HG02588 (cell line): Measurements from ENCODE around the gene SORBS2.
"Not testable (repeated sequence)": the region's sequence is repeated elsewhere in the genome, so short reads cannot be mapped to it uniquely, and the experiment has no call there.

Experiments used
- ATAC-seq: cut with Tn5 transposase; IDR thresholded peaks from one replicate; pipeline ENCODE4 v1.9.1; 2021; ENCODE audit warnings: mild to moderate bottlenecking, moderate library complexity; ENCODE audit not compliant: unreplicated experiment

Gene SORBS2

DNA sequence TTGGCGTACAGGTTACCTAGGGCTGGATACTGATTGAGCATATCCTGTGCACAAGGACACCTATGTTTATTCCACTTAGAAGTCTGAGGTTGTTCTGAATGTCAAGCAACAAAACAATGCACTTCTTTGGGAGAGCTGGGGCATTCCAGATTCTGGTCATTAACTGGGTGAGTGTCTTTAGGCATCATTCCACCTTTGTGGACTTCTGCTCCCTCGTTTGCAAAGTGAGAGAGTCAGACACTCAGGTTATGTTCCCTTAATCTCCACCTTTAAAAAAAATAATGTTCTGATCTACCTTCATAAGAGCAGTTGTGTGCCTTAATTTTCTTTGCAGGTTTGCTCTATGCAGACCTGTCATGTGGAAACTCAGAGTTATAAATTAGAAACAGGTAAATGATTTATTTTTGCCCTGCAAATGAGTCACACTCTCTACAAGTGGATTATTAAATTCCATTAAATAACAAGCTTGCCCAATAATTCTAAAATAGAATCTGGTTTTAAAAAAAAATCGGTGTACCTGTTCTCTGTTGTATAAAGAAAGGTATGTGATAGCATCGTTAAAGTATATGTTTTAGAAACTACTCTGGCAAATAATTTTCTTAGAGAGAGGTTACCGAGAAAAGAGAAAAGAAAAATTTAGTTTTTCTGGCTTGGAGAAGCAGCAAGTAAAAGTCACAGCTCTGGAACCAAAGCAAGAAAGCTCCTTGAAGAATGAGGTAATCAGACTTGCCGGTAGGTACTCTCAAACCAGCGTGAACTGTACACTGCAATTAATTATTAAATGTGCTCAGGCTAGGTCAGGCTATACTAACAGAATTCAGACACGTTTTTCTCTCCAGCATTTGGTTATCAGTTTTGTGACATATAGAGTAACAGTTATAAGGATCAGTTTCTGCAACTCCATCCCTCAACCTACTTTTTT lies 93.2 kb downstream of the SORBS2 start:
- no peak for ATAC-seq

DNA sequence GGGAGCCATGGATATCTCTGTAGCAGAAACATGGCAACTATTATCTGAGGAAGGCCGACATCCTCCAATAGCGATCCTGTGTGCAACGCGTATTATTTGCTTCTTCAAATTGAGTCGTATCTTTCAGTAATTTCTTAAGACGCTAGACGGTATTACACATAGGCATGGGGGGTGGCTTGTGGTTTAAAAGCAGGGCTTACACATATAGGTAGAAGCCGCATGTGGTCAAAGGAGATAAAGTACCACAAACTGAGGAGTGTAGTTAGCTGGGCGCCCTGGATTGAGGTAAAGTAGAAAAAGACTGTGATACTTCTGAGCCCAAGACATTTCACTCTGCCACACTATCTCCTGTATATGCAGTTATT lies 94.6 kb downstream of the SORBS2 start:
- ATAC-seq, result no peak

DNA sequence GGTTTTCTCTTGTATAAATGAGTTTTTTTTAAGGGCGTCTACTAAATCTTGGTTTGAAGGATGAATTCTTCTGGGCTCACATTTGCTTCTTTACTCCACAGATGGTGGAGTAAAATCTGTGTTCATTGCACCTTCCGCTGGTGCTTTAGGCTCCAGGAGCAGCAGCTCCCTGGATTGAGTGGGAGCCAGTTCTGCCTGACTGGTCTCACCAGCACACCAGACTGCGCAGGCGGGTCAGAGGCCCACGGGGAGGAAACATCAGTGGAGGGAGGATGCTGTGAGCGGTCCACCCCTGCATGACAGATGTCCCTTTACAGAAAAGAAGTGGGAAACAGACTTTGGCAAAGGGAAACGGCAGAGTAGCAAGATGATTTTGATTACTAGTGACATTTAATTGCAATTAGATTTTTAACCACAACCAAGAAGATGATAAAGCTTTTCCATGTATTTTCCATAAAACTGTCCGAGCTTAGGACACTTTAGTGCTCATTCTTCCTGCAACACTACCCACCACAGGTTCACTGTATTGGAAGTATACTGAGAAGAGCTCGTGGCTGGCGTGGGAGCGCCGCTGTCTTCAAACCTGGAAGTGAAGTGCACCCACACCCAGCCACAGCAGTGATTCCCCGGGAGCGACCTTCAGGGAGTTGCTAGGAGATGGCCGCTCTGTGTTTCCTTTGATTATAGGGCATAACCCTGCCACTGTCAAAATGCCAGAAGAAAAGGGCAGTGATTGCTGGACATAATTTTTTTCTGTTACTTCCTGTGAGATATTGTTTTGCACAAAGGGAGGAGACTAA lies 95.2 kb downstream of the SORBS2 start:
- no peak for ATAC-seq

DNA sequence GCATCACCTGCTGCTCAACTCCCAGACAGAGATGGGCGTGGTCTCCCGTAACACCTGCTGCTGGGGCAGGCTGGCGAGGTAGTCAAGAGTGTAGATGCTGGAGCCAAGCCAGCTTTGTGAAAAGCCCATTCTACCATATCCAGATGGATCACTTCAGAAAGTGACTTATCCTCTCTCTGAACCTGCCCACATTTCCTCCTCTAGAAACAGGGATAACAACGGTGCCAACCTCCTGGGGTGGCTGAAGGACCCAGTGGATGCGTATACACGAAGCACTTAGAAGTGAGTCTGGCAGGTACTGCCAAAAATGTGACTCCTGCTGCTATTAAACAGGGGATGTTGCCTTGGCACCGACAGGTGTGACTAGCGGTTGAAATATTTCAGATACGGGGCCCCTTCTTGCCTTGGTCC lies 95.8 kb downstream of the SORBS2 start:
- no peak for ATAC-seq

DNA sequence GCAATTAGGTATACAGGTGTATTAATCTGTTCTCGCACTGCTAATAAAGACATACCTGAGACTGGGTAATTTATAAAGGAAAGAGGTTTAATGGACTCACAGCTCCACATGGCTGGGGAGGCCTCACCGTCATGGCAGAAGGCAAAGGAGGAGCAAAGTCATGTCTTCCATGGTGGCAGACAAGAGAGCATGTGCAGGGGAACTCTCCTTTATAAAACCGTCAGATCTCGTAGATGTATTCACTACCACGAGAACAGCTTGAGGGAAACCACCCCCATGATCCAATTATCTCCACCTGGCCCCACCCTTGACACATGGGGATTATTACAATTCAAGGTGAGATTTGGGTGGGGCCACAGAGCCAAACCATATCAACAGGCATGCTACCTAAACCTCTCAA lies 97.5 kb downstream of the SORBS2 start:
- ATAC-seq, result not testable (repeated sequence)

DNA sequence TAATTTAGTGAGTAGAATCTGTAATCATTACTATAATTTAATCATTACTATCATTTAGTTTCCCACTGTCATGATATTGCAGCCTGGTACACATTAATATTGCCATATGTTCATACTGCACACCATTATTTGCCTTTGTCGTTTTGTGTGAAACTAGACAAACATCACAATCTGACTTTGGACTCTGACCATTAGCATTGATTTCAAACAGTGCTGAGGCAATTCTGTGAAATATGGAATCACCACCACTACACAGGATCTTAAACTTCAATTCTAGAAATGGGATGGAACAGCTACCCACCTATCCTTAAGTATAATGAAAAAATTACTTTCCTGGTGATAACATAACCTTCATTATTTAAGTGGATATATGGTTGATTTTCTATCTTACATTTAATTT lies 98.3 kb downstream of the SORBS2 start:
- ATAC-seq, result no peak

DNA sequence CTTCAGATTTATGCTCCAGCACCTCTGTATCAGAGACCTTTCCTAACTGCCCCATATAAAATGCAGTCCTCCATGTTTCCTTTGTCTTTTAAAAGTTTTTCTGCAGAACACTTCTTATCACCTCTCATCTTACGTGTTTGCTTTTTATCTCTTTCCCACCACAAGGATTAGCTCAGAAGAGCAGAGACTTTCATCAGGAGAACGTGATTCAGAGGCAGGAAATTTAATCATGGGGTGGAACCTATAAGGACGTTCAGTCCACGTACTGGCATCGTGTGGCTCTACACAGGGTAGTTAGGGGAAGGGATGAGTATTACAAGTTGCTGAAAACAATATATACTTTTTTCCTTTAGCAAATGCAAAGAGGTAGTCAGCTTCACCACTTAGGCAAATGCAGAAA lies 98.7 kb downstream of the SORBS2 start:
- ATAC-seq, result no peak

DNA sequence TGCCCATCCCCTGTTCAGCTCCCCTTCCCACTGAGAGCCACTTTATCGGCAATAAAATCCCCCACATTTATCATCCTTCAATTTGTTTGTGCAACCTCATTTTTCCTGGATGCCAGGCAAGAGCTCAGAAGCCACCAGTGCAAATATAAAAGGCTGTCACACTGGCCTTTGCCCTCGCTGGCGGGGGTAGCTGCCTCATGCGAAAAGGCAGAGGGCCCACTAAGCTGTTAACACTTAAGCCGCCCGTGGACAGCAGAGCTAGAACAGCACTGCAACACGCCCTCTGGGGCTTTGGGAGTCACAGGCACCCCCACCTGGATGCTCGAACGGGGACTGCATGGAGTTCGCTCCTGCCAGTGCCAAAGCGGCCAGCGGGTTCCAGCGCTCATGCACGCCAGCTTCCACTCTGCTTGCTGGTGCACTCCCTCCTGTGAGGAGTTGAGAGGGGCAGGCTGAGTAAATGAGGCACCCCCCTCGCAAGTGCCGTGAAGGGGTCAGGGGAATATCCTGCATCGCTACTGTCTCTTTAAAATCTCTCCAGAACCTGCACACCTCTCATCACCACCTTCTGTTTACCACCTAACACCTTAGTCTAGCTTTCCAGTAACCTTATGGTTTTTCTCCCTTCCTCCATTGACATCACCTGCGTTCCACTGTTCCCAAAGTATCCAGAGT lies 99.5 kb downstream of the SORBS2 start:
- ATAC-seq, result no peak

DNA sequence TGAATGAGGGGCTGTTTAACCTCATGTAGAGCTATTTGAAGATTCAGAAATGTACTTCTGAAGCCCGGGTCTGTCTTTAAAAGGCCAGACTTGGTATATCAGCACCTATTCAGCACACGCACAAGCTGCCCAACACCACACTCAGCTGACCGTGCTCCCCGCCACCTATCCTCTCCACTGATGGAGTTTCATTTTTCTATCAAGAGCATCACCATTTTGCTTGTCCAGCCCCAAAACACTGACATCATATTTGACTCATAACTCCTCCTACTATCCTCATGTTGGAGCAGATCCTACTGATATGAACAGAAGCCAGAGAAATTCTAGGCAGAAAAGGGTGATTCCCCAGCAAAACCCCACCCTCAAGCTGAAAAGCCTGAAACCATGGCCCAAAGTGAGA lies 100.3 kb downstream of the SORBS2 start:
- ATAC-seq, result no peak

DNA sequence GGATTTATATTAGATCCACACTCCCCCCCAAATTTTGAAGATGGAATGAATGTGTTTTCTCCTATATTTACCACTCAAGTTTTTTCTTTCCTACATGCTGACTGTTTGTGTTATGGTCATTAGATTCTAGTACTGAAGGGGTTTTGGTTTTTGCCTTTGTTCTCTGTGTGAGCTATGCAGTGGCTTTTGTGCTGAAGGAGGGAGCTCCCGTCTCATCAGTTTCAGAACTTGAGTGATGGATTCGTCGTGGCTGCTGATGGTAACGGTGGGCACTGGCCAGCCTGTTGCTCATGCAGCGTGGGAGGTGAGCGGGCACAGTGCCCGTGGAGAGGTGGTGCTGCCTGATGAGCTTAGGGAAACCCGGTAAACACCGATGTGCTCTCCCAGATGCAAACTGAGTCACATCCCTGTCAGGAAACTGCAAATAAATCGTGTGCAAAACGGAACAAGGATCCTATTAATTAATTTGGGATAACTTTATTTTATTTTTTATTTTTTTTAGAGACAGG lies 101.5 kb downstream of the SORBS2 start:
- no peak for ATAC-seq

DNA sequence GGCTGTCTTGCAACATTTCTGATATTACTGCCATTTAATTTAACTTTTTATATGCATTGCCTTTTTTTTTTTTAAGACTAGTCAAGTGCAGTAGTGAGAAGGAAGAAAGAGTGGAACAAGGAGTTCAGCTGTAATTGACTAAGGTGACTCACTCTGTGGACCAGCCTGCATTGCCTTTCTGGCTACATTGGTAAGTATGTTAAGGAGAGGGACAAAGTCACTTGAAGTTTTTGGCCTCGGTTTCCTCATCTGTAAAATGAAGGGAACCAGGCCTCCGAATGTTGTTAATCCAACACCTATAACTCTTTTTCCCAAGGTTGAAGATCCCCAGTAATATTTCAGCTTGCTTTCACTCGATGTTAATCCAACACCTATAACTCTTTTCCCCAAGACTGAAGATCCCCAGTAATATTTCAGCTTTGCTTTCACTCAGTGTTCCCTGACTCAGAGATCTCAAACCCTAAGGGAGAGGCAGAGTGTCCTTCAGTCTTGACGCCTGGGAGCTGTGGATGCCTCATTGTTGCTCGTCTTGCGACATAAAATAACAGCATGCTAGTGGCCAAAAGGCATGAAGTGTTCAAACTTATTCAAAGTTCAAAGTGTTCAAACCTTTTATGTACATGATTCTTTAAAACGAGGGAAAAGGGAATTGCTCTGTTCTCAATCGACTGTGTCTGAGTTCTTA lies 102.0 kb downstream of the SORBS2 start:
- no peak for ATAC-seq

DNA sequence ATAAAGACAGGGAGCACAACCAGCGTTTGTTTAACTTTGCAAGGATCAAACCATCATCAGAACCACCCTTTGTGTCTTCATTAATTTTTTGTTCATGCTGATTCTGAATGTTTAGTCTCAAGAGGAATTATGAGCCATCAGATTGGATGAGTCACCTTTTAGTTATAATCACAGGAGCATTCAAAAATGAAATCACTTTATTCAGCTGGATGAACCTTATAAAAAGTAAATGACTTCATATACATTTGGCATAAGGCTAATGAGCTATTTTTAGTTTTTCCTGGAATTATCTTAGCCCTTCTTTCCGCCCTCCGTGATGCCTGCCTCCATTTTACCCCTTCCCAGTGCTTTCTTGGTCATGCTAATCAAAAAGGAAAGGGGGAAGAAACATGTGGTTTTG lies 103.6 kb downstream of the SORBS2 start:
- no peak for ATAC-seq

DNA sequence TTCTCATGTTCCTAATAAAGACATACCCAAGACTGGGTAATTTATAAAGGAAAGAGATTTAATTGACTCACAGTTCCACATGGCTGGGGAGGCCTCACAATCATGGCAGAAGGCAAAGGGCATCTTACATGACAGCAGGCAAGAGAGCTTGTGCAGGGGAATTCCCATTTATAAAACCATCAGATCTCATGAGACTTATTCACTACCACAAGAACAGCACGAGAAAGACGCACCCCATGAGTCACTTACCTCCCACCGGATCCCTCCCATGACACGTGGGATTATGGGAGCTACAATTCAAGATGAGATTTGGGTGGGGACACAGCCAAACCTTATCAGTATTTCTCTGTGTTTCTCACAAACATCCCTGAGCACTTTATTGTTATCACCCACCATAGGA lies 104.4 kb downstream of the SORBS2 start:
- ATAC-seq, result not testable (repeated sequence)

DNA sequence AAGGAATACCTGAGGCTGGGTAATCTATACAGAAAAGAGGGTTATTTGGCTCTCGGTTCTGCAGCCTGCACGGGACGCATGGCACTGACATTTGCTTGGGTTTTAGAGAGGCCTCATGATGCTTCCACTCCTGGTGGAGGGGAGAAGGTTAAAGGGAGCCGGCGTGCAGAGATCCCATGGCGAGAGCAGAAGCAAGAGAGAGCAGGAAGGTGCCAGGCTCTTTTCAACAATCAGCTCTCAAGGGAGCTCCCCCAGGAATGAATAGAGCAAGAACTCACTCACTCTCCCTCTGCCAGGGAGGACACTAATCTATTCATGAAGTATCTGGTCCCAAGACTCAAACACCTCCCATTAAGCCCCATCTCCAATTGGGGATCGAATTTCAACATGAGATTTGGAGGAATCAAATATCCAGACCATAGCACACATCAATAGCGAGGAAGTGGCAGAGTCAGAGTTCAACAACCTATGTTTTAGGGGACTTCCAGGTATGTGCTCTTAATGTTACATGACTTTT lies 109.8 kb downstream of the SORBS2 start:
- no peak for ATAC-seq

DNA sequence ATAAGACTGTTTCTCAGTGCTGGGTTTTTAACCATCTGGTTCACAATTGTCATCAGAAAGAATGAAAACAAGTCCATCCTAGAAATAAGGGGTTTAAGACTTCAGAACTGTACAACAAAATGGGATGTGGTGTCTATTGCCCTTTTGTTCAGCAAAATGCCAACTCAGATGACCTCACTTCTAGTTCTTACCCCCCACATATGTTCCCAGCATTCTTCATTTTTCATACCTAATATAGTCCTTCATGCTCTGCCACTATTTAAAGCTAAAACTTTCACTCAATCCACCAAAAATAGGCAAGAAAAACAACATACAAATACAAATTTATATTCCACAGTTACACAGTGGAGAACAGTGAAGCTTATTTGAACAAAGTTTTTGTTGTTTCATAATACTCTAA lies 111.4 kb downstream of the SORBS2 start:
- ATAC-seq, result no peak

DNA sequence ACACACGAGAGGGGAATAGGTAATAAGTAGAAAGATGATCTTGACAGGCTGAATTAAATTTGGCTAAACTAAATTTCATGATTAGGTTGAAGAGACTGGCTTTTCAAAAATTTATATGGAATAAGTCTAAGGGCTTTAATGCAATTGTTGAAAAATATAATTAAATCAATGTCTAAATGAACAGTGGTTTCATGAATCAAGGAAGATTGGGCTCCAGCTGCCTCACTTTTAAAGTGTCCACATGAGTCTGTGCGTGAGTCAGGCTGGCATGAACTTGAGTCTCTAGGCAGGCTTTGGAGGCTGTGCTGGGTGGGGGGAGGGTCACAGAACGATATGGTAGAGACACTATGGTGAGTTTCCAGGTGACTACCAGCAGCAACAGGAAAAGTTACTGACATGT lies 111.9 kb downstream of the SORBS2 start:
- no peak for ATAC-seq

DNA sequence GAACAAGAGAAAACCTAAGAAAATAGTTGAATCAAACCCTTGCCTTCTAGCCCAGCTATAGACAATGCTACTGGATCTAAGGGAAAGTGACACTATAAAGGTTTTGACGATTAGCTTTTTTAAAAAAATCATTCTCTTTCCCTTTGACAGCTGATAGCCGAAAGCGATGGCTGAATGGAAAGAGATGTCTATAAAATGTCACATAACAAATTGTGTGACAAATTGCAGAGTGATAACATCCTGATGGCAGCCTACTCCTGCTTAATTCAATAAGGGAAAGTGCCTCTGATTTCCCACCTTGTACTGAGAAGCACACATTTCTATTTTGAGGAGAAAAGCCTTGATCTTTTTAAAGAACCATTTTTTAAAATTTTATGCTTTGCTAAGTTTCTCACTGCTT lies 114.5 kb downstream of the SORBS2 start:
- no peak for ATAC-seq

DNA sequence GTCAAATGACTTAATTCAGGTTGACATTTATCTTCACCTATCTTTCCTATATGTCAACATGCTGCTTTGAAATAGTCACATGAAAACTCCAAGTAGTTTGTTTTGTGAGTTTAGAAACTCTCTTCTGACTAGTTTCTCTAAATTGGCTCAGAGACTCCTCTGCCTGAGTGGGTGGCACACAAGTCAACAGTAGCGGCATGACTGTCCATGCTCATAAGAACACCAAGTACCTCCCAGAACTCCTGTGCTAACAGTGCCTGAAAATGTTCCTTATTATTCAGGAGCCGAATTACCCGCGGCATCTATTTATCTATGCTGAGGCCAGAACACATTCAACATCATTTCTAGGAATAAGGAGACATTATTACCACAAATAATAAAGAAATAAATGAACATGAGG lies 116.3 kb downstream of the SORBS2 start:
- no peak for ATAC-seq

DNA sequence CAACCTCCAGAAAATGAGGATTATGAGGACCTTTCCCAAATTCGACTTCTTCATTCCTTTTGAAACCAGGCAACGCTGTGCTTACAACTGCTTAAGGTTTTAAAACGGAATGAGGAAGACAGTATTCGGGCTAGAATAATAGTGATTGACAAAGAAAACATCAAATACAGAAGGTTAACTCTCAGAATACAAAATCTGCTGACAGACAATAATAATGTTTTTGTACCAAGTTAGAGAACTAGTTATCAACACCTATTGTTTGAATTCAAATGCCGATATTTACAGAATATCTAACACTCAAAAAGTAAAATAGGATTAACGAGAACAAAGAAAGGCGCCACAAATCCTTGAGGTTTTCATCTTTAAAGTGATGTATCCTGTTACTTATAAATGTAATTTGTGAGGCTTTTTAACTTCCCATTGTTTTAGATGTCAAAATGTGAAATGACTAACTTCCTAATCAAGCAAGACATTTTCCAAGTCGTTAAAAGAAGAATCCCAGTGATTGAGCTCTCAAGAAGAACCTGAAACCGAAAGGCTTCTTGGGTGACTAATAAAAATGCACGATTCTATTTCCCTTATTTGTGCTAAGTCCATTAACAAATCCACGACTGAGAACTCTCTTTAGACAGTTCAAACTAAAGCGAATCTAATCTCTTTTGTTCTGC lies 118.3 kb downstream of the SORBS2 start:
- ATAC-seq, result no peak

DNA sequence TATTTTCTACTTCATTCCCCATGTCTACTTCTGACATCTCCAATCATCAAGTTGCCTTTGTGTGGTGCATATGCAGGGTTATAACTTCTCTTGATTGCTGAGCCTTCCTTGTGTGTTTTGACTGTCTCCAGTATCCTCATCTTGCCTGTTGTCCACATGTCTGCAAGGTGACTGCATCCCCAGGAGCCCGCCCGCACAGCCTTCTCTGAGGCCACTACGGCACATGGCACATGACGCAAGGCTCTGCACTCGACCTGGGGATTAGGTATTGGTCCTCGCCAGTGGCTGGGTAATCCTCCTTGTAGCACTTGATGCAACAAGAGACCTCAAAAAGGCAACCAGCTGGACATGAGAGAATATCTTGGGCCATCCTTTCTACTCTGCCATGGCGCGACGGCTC lies 122.6 kb downstream of the SORBS2 start:
- ATAC-seq, result no peak
